Osteoblast (primary cell): ENCODE measurements around the gene LYSMD1. TPM values are rescaled to one million over a fixed set of nuclear protein-coding genes. Genes with fewer than 3 reads are reported as not detected.
A peak's percentile ranks its signal among the peaks of the same experiment; 100 is the strongest.

Source experiments
- DNase-seq: peaks from one replicate; pipeline ENCODE4 v3.0.0; 2011; ENCODE audit warnings: low spot score, mixed read lengths; ENCODE audit not compliant: insufficient read length; ENCODE audit errors: missing footprints
- H2AFZ ChIP-seq: 2 replicates; pipeline ENCODE4 v1.6.0; 2011; ENCODE audit warnings: mild to moderate bottlenecking, low read length
- H3K27ac ChIP-seq: 2 replicates; pipeline ENCODE4 v1.5.1; 2011; ENCODE audit warnings: mild to moderate bottlenecking, low read depth, low read length, moderate library complexity
- H3K27me3 ChIP-seq: 2 replicates; pipeline ENCODE4 v1.6.0; 2012; ENCODE audit warnings: mild to moderate bottlenecking, control low read depth, inconsistent platforms, low read length, moderate library complexity; ENCODE audit not compliant: insufficient read depth
- H3K36me3 ChIP-seq: 2 replicates; pipeline ENCODE4 v1.5.1; 2011; ENCODE audit warnings: mild to moderate bottlenecking, low read length, control low read depth, moderate library complexity; ENCODE audit not compliant: insufficient read depth
- H3K4me1 ChIP-seq: 2 replicates; pipeline ENCODE4 v1.5.1; 2011; ENCODE audit warnings: mild to moderate bottlenecking, low read length, control low read depth, moderate library complexity; ENCODE audit not compliant: insufficient read depth
- H3K4me2 ChIP-seq: 2 replicates; pipeline ENCODE4 v1.6.0; 2011; ENCODE audit warnings: mild to moderate bottlenecking, low read length; ENCODE audit not compliant: insufficient read depth
- H3K4me3 ChIP-seq: fragments of 200-600 bp; sonication (generic); 3 replicates; pipeline ENCODE4 v1.5.1; 2012; ENCODE audit warnings: mild to moderate bottlenecking, low read length, inconsistent platforms; ENCODE audit not compliant: insufficient read depth
- H3K79me2 ChIP-seq: 2 replicates; pipeline ENCODE4 v1.6.0; 2012; ENCODE audit warnings: mild to moderate bottlenecking, low read length, control low read depth, inconsistent platforms; ENCODE audit not compliant: insufficient read depth
- H3K9me3 ChIP-seq: 2 replicates; pipeline ENCODE4 v1.5.1; 2011; ENCODE audit warnings: low read depth, low read length, control low read depth
- H4K20me1 ChIP-seq: 2 replicates; pipeline ENCODE4 v1.6.0; 2012; ENCODE audit warnings: mild to moderate bottlenecking, low read length, control low read depth; ENCODE audit not compliant: insufficient read depth
- total RNA-seq: library from RNA; depleted of rRNA; stranded (reverse); fragments of >200 nt; gene quantifications from 2 replicates; pipeline ENCODE4 v1.2.3, GENCODE V29; 2012
- TF ChIP-seq, protein P1 (sequence below): IDR thresholded peaks from 2 replicates; pipeline ENCODE4 v1.5.1; 2011; ENCODE audit warnings: mild to moderate bottlenecking, low read depth, low read length, moderate library complexity; ENCODE audit errors: extremely low read depth

The LYSMD1 gene
- total RNA-seq, 1 donor: 12.7 TPM

DNA sequence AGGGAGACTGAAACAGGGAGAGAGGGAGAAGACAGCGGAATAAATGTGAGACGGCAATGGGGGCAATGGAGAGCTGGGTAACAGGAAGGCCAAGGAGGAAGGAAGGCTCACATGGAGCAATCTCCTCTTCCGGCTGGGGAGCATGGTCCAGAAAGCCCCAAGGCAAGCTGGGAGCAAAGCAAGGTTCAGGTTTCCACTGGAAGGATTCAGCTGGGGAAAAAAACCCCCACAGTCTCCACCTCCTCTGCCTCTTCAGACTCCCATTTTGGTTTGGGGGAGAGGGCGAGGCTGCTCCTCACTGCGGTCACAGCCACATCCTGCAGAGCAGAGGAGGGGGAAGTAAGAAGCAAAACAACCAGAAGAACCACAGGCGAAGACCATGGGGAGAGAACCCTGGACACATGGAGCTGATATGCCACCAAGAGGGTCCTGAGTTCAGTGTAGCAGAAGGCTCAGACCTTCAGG, 8.6 kb downstream of the LYSMD1 start:
- Histone ChIP-seq H3K4me1 (no peaks in the 10 kb centered on the region), H4K20me1 (no peaks in the 10 kb centered on the region), H3K4me3 (no peak overlapping the region), H3K27ac (no peak overlapping the region), H3K36me3 (peaks cover 32% of the 10 kb centered on the region), H3K27me3 (no peaks in the 10 kb centered on the region), H3K9me3 (no peaks in the 10 kb centered on the region), H3K79me2 (no peaks in the 10 kb centered on the region), H3K4me2 (no peak overlapping the region), H2AFZ (no peak overlapping the region)
- DNase-seq: no peak
- TF ChIP-seq, protein P1, sequence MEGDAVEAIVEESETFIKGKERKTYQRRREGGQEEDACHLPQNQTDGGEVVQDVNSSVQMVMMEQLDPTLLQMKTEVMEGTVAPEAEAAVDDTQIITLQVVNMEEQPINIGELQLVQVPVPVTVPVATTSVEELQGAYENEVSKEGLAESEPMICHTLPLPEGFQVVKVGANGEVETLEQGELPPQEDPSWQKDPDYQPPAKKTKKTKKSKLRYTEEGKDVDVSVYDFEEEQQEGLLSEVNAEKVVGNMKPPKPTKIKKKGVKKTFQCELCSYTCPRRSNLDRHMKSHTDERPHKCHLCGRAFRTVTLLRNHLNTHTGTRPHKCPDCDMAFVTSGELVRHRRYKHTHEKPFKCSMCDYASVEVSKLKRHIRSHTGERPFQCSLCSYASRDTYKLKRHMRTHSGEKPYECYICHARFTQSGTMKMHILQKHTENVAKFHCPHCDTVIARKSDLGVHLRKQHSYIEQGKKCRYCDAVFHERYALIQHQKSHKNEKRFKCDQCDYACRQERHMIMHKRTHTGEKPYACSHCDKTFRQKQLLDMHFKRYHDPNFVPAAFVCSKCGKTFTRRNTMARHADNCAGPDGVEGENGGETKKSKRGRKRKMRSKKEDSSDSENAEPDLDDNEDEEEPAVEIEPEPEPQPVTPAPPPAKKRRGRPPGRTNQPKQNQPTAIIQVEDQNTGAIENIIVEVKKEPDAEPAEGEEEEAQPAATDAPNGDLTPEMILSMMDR: no peak

DNA sequence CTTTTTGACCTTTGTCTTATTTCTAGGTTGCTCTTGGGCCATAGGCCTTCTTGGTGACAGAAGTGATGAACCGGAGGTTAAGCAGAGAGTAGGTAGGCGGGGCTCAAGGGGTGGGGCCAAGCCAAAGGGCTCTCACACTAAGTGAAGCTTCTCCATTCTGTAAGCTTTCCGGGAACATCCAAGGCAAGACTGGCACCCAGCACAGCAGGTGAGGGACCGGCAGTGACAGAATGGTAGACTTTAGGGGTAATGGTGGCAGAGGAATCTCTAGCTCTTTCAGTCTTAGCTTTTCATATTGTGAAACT, 9.2 kb downstream of the LYSMD1 start, which contains the start of gene TNFAIP8L2:
TSS of gene TNFAIP8L2 (plus strand) at position 135 of the 305 bp plus-strand sequence. CDS start 2,049 bp downstream, outside the sequence.
- Histone ChIP-seq H3K27ac (no peak within 1 kb of the TSS), H2AFZ (no peak within 1 kb of the TSS), H3K4me2 (no peak within 1 kb of the TSS), H3K4me3 (no peak within 1 kb of the TSS), H3K36me3 (peaks cover 29% of the 10 kb centered on the region), H3K9me3 (no peaks in the 10 kb centered on the region), H3K79me2 (no peaks in the 10 kb centered on the region), H3K4me1 (no peaks in the 10 kb centered on the region), H4K20me1 (no peaks in the 10 kb centered on the region), H3K27me3 (no peaks in the 10 kb centered on the region)
- DNase-seq: no peak
- TF ChIP-seq, protein P1: no peak

DNA sequence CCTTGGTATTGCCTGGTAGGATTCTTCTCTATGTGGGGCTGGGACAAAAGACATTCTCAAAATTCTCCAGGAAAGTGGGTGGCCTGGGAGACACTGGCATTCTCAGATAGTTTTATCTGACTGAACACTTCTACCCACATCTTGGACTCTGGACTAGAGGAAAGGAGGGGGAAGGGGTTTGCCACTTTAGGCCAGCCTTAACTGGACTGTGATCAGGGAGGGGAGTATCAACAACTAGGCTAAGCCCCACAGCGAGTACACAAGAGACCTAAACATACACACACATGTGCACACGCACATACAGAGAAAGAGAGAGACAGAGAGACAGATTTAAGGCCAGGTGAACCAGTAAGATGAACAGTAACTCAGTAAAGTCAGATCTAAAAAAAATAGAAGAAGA, 18.0 kb downstream of the LYSMD1 start:
- peaks cover 16% of the 10 kb centered on the region for H3K4me1 ChIP-seq
- peaks cover 11% of the 10 kb centered on the region for H3K27me3 ChIP-seq
- TF ChIP-seq, protein P1: no peak
- no peaks in the 10 kb centered on the region for H3K79me2 ChIP-seq
- no peak overlapping the region for H3K4me3 ChIP-seq
- H3K9me3 ChIP-seq: no peaks in the 10 kb centered on the region
- H3K36me3 ChIP-seq: no peaks in the 10 kb centered on the region
- peak overlapping the region; percentile 58 for H3K27ac ChIP-seq
- DNase-seq: no peak
- peaks cover 2% of the 10 kb centered on the region for H4K20me1 ChIP-seq
- no peak overlapping the region for H2AFZ ChIP-seq
- H3K4me2 ChIP-seq: no peak overlapping the region

DNA sequence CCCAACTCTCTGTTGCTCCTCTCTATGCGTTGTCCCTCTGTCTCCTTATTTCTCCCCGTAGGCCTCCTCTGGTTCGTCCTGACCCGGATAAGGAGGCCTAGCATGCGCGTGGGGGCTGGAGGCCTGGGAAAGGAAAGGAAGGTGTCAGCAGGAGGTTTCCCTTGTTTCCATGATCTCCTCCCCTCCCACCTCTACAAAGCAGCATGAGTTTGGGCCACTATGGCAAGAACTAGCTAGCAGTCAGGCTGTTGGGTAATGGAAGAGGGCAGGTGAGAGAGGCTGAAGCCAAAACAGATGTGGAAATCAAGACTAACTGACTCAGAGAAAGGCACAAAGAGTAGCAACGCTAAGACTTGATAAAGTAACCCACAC, 18.6 kb downstream of the LYSMD1 start:
- TF ChIP-seq, protein P1: no peak
- peaks cover 11% of the 10 kb centered on the region for H3K27me3 ChIP-seq
- peak overlapping the region; percentile 58 for H3K27ac ChIP-seq
- H3K36me3 ChIP-seq: no peaks in the 10 kb centered on the region
- H3K9me3 ChIP-seq: no peaks in the 10 kb centered on the region
- H3K79me2 ChIP-seq: no peaks in the 10 kb centered on the region
- H3K4me1 ChIP-seq: peaks cover 16% of the 10 kb centered on the region
- H4K20me1 ChIP-seq: peaks cover 2% of the 10 kb centered on the region
- H3K4me3 ChIP-seq: peak overlapping the region; percentile 83
- DNase-seq: no peak
- peak overlapping the region; percentile 85 for H3K4me2 ChIP-seq
- peak overlapping the region; percentile 93 for H2AFZ ChIP-seq
